Stimulated activated CD8-positive, alpha-beta memory T cell treated with anti-CD3 and anti-CD28 coated beads, Interleukin-12 subunit alpha, Interleukin-12 subunit beta, amount 100 ng/mL, for 24 hours (primary cell): ENCODE data around the gene TRPM4.

ENCODE experiments used
- DNase-seq: peaks from one replicate; pipeline ENCODE4 v3.0.0-alpha.2; 2020; ENCODE audit errors: extremely low read depth

The TRPM4 gene

DNA sequence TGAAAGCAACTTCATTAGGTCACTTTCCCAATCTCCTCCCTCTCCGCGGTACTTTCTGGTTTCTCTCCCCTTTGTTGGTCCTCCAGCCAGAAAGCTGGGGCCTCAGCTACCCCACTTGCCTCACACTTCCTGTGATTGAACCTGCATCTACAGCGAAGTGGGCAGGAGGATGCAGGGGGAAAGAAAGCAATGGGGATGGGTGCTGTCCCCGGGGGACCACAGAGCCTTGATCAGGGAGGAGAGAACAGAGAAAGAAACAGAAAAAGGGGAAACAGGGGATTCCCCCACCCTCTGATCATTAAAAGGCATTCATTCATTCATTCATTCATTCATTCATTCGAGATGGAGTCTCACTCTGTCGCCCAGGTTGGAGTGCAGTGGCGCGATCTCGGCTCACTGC, 74.2 kb downstream of the TRPM4 start:
- no peak for DNase-seq

DNA sequence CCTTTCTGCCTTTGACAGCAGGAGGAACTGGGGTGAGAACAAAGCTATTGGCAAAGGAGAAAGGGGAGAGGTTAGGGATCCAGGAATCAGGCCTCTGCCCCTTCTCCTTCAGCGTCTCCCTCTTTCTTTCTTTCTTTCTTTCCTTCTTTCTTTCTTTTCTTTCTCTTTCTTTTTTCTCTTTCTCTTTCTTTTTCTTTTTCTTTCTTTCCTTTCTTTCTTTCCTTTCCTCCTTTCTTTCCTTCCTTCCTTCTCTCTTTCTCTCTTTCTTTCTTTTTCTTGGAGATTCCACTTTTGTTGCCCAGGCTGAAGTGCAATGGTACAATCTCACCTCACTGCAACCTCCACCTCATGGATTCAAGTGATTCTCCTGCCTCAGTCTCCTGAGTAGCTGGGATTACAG, 75.6 kb downstream of the TRPM4 start:
- no peak for DNase-seq

- no peak for DNase-seq
Observed at GRCh38 chr19:49241769-49242168, 84.2 kb downstream of the TRPM4 start.

DNA sequence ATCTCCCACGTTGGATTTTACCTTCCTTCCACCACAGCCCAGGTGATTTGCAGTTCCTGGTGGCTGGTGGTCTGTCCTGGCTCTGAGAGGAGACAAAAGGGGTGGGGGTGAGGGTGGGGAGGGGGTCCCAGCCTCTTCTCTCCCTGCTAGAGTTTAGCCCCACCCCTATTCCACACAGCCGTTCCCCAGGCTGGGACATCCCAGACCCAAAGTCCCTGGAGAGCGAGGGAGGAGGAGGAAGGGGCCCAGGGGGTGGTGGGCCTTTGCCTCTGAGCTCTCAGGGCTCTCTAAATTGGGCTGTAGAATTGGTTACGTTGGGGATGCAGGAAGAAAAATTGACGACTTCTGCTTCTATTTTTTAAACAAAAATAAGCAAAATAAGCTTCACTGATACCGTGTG, 85.5 kb downstream of the TRPM4 start:
- no peak for DNase-seq

DNA sequence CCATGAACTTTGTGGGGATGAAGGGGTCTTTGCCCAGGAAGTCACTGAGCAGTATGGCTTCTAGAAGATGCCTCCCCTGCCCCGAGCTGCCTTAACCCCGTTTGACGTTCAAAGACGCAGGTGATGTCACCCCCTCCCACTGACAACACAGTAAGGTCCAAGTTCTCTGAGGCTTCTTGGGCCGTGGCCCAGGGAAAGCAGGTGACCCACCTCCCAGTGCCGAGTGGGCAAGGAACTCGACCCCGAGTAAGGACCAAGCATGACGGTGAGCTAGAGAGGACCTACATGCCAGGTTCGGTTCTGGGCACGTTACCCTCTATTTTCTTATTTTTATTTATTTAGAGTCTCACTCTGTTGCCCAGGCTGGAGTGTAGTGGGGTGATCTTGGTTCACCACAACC, 86.1 kb downstream of the TRPM4 start:
- no peak for DNase-seq

- DNase-seq = no peak
Observed at GRCh38 chr19:49244256-49244655, 86.7 kb downstream of the TRPM4 start.

DNA sequence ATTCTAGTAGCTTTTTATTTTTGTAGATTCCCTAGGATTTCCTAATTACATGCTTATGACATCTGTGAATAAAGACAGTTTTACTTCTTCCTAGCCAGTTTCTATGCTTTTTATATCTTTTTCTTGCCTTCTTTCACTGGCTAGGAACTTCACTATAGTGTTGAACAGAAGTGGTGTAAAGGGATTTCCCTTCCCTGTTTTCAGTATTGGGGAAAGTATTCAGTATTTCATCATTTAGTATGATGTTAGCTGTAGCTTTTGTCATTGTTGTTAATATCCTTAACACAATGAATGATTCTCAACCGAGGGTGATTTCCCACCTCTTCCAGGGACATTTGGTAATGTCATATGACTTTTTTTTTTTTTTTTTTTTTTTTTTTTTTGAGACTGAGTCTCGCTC, 90.1 kb downstream of the TRPM4 start:
- no peak for DNase-seq

DNA sequence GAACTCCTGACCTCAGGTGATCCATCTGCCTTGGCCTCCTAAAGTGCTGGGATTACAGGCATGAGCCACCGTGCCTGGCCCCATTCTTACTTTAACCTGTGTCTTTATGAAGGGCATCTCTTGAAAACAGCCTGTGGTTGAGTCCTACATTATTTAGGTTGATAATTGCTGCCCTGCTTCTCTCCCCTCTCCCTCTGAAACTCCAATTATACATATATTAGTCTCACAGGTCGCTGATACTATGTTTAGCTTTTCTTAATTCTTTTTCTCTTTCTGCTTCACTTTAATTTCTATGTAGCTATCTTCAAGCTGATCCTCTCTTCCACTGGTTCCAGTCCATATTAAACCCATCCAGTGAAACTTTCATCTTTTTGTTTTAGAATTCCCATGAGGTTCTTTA, 92.3 kb downstream of the TRPM4 start:
- no peak for DNase-seq

DNA sequence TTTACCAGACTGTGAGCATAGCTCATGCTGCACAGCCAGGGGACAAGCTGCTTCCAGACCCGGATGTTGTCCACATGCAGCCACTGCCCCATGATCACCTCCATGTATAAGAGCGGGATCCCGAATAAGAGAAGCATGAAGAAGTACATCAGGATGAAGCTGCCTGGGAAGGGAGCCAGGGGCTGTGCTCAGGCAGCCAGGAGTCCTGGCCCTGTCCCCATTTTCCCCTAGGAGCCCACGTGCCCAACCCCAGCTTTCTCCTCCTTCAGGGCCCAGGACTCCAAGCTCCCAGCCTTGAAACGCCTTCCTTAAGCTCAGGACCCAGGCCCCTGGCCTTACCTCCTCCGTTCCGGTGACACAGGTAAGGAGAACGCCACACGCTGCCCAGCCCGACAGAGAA, 98.1 kb downstream of the TRPM4 start:
- DNase-seq = no peak

DNA sequence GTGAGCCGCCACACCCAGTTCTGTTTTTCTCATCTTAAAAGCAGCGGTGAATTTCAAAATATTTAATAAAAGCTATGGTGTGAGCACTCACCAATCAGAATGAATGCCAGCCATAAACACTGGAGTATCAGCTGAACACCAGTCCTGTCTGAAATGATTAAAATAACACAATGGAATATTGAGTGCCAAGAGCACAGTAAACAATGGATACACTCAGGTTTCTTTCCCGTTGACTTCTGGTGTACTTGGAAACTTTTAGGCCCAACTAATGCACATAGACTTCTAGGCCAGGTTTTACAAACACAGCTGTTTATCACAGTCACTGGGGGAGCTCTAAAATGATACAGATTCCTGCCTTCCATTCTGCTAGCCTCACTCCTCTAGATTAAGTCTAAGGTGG, 99.1 kb downstream of the TRPM4 start:
- DNase-seq = no peak
